Stimulated activated memory B cell treated with anti-CD40 and anti-IgM and Interleukin-4, amounts not matched to agents 10 μg/mL and 1 μg/mL and 100 μg/mL, for 72 hours (primary cell): ENCODE measurements around the gene DPH7.
"Not testable (repeated sequence)": the region's sequence is repeated elsewhere in the genome, so short reads cannot be mapped to it uniquely, and the experiment has no call there.

Experiments used
- ATAC-seq: fragments of 150-1000 bp; cut with Tn5 transposase; 2 replicates; pipeline ENCODE4 v1.10.0; 2021
- H3K27ac Mint-ChIP-seq: one replicate; pipeline ENCODE4 v1.8.0; 2022; ENCODE audit warnings: mild to moderate bottlenecking, mixed read lengths
- H3K27me3 Mint-ChIP-seq: one replicate; pipeline ENCODE4 v1.8.0; 2022; ENCODE audit warnings: mixed read lengths
- H3K36me3 Mint-ChIP-seq: one replicate; pipeline ENCODE4 v1.8.0; 2022; ENCODE audit warnings: mixed read lengths
- H3K4me1 Mint-ChIP-seq: one replicate; pipeline ENCODE4 v1.8.0; 2022; ENCODE audit warnings: mixed read lengths
- H3K4me3 Mint-ChIP-seq: one replicate; pipeline ENCODE4 v1.8.0; 2022; ENCODE audit warnings: mild to moderate bottlenecking, moderate library complexity, mixed read lengths
- H3K9me3 Mint-ChIP-seq: one replicate; pipeline ENCODE4 v1.8.0; 2022; ENCODE audit warnings: mixed read lengths

DPH7 gene

GRCh38 chr9:137575364-137575715 lies 3.4 kb downstream of the DPH7 start:
- peak overlapping the region; percentile 89 for H3K27ac Mint-ChIP-seq
- no peaks in the 10 kb centered on the region for H3K27me3 Mint-ChIP-seq
- no peaks in the 10 kb centered on the region for H3K9me3 Mint-ChIP-seq
- peak; percentile 44 for ATAC-seq
- H3K4me3 Mint-ChIP-seq, result peak overlapping the region; percentile 45
- H3K4me1 Mint-ChIP-seq, result peaks cover 49% of the 10 kb centered on the region
- peaks cover 38% of the 10 kb centered on the region for H3K36me3 Mint-ChIP-seq

- peaks cover 5% of the 10 kb centered on the region for H3K9me3 Mint-ChIP-seq
- H3K4me3 Mint-ChIP-seq, result no peak overlapping the region
- peaks cover 55% of the 10 kb centered on the region for H3K4me1 Mint-ChIP-seq
- no peak for ATAC-seq
- H3K27ac Mint-ChIP-seq, result no peak overlapping the region
- H3K27me3 Mint-ChIP-seq, result no peaks in the 10 kb centered on the region
- peaks cover 49% of the 10 kb centered on the region for H3K36me3 Mint-ChIP-seq
Observed at GRCh38 chr9:137574192-137574591, 4.5 kb downstream of the DPH7 start.

GRCh38 chr9:137570566-137570965 lies 8.2 kb downstream of the DPH7 start:
- Mint-ChIP-seq H3K4me1 (peaks cover 32% of the 10 kb centered on the region), H3K4me3 (no peak overlapping the region), H3K36me3 (peaks cover 51% of the 10 kb centered on the region), H3K27me3 (no peaks in the 10 kb centered on the region), H3K27ac (peak overlapping the region; percentile 8), H3K9me3 (peaks cover 11% of the 10 kb centered on the region)
- ATAC-seq, result no peak

GRCh38 chr9:137569609-137570203 lies 9.0 kb downstream of the DPH7 start:
- peaks cover 11% of the 10 kb centered on the region for H3K9me3 Mint-ChIP-seq
- ATAC-seq, result no peak
- H3K4me3 Mint-ChIP-seq, result no peak overlapping the region
- H3K4me1 Mint-ChIP-seq, result peaks cover 26% of the 10 kb centered on the region
- H3K27me3 Mint-ChIP-seq, result no peaks in the 10 kb centered on the region
- H3K27ac Mint-ChIP-seq, result peak overlapping the region; percentile 51
- H3K36me3 Mint-ChIP-seq, result peaks cover 46% of the 10 kb centered on the region

GRCh38 chr9:137568445-137568844 lies 10.3 kb downstream of the DPH7 start:
- not testable (repeated sequence) for H3K27me3 Mint-ChIP-seq, H3K4me3 Mint-ChIP-seq, ATAC-seq
- peaks cover 53% of the 10 kb centered on the region for H3K36me3 Mint-ChIP-seq
- H3K4me1 Mint-ChIP-seq, result peaks cover 37% of the 10 kb centered on the region
- H3K27ac Mint-ChIP-seq, result peak overlapping the region; percentile 65
- peaks cover 11% of the 10 kb centered on the region for H3K9me3 Mint-ChIP-seq

GRCh38 chr9:137564817-137565411 lies 13.8 kb downstream of the DPH7 start:
- Mint-ChIP-seq H3K36me3 (peaks cover 53% of the 10 kb centered on the region), H3K27me3 (no peaks in the 10 kb centered on the region), H3K4me1 (peaks cover 30% of the 10 kb centered on the region), H3K4me3 (no peak overlapping the region), H3K9me3 (peaks cover 11% of the 10 kb centered on the region), H3K27ac (peak overlapping the region; percentile 17)
- no peak for ATAC-seq

GRCh38 chr9:137564134-137564533 lies 14.6 kb downstream of the DPH7 start:
- ATAC-seq, result no peak
- H3K27me3 Mint-ChIP-seq, result no peaks in the 10 kb centered on the region
- H3K4me3 Mint-ChIP-seq, result no peak overlapping the region
- H3K9me3 Mint-ChIP-seq, result peaks cover 6% of the 10 kb centered on the region
- H3K27ac Mint-ChIP-seq, result peak overlapping the region; percentile 17
- H3K4me1 Mint-ChIP-seq, result peaks cover 25% of the 10 kb centered on the region
- H3K36me3 Mint-ChIP-seq, result peaks cover 53% of the 10 kb centered on the region

- ATAC-seq, result no peak
- Mint-ChIP-seq H3K27me3 (no peaks in the 10 kb centered on the region), H3K4me1 (no peaks in the 10 kb centered on the region), H3K4me3 (no peak overlapping the region), H3K9me3 (no peaks in the 10 kb centered on the region), H3K27ac (no peak overlapping the region), H3K36me3 (peaks cover 54% of the 10 kb centered on the region)
Observed at GRCh38 chr9:137558127-137558526, 20.6 kb downstream of the DPH7 start.

- no peak overlapping the region for H3K4me3 Mint-ChIP-seq
- no peak overlapping the region for H3K27ac Mint-ChIP-seq
- no peak for ATAC-seq
- peaks cover 8% of the 10 kb centered on the region for H3K4me1 Mint-ChIP-seq
- no peaks in the 10 kb centered on the region for H3K9me3 Mint-ChIP-seq
- peaks cover 41% of the 10 kb centered on the region for H3K36me3 Mint-ChIP-seq
- no peaks in the 10 kb centered on the region for H3K27me3 Mint-ChIP-seq
Observed at GRCh38 chr9:137556069-137556838, 22.5 kb downstream of the DPH7 start.

GRCh38 chr9:137555179-137555578 lies 23.5 kb downstream of the DPH7 start:
- Mint-ChIP-seq H3K27me3 (no peaks in the 10 kb centered on the region), H3K4me3 (no peak overlapping the region), H3K9me3 (no peaks in the 10 kb centered on the region), H3K36me3 (peaks cover 38% of the 10 kb centered on the region), H3K4me1 (peaks cover 12% of the 10 kb centered on the region), H3K27ac (no peak overlapping the region)
- no peak for ATAC-seq

GRCh38 chr9:137554349-137554748 lies 24.4 kb downstream of the DPH7 start:
- Mint-ChIP-seq H3K27me3 (no peaks in the 10 kb centered on the region), H3K4me1 (peaks cover 20% of the 10 kb centered on the region), H3K9me3 (no peaks in the 10 kb centered on the region), H3K4me3 (no peak overlapping the region), H3K27ac (no peak overlapping the region), H3K36me3 (peaks cover 30% of the 10 kb centered on the region)
- no peak for ATAC-seq

- H3K4me3 Mint-ChIP-seq, H3K27me3 Mint-ChIP-seq, H3K9me3 Mint-ChIP-seq, H3K27ac Mint-ChIP-seq, ATAC-seq: not testable (repeated sequence)
- Mint-ChIP-seq H3K36me3 (peaks cover 29% of the 10 kb centered on the region), H3K4me1 (peaks cover 27% of the 10 kb centered on the region)
Observed at GRCh38 chr9:137553654-137554053, 25.1 kb downstream of the DPH7 start.

- Mint-ChIP-seq H3K4me1 (peaks cover 34% of the 10 kb centered on the region), H3K9me3 (no peaks in the 10 kb centered on the region), H3K4me3 (peak overlapping the region; percentile 86), H3K27me3 (no peaks in the 10 kb centered on the region), H3K27ac (peak overlapping the region; percentile 84), H3K36me3 (peaks cover 23% of the 10 kb centered on the region)
- ATAC-seq, result peak; percentile 14
Observed at GRCh38 chr9:137552022-137552768, 26.5 kb downstream of the DPH7 start.

GRCh38 chr9:137551264-137552021 lies 27.3 kb downstream of the DPH7 start, which contains the start of gene MRPL41:
Gene MRPL41 (plus strand): TSS chr9:137551879. CDS start chr9:137552082, 203 bp downstream.
- no peaks in the 10 kb centered on the region for H3K9me3 Mint-ChIP-seq
- no peaks in the 10 kb centered on the region for H3K27me3 Mint-ChIP-seq
- peak within 1 kb of the TSS; percentile 84 for H3K27ac Mint-ChIP-seq
- peak; percentile 95 for ATAC-seq
- peak within 1 kb of the TSS; percentile 86 for H3K4me3 Mint-ChIP-seq
- peaks cover 34% of the 10 kb centered on the region for H3K4me1 Mint-ChIP-seq
- H3K36me3 Mint-ChIP-seq, result peaks cover 15% of the 10 kb centered on the region

GRCh38 chr9:137550958-137551263 lies 27.8 kb downstream of the DPH7 start:
- not testable (repeated sequence) for H3K36me3 Mint-ChIP-seq, H3K27me3 Mint-ChIP-seq, H3K9me3 Mint-ChIP-seq
- H3K4me3 Mint-ChIP-seq, result peak overlapping the region; percentile 80
- peaks cover 38% of the 10 kb centered on the region for H3K4me1 Mint-ChIP-seq
- peak; percentile 17 for ATAC-seq
- H3K27ac Mint-ChIP-seq, result peak overlapping the region; percentile 84
